CD4-positive, alpha-beta T cell treated with Interferon gamma for 1 hour (primary cell): ENCODE results near the gene ADCY6.

Source experiments
- DNase-seq: peaks from one replicate; pipeline ENCODE4 v3.0.0-alpha.2; 2020

ADCY6 gene

DNA sequence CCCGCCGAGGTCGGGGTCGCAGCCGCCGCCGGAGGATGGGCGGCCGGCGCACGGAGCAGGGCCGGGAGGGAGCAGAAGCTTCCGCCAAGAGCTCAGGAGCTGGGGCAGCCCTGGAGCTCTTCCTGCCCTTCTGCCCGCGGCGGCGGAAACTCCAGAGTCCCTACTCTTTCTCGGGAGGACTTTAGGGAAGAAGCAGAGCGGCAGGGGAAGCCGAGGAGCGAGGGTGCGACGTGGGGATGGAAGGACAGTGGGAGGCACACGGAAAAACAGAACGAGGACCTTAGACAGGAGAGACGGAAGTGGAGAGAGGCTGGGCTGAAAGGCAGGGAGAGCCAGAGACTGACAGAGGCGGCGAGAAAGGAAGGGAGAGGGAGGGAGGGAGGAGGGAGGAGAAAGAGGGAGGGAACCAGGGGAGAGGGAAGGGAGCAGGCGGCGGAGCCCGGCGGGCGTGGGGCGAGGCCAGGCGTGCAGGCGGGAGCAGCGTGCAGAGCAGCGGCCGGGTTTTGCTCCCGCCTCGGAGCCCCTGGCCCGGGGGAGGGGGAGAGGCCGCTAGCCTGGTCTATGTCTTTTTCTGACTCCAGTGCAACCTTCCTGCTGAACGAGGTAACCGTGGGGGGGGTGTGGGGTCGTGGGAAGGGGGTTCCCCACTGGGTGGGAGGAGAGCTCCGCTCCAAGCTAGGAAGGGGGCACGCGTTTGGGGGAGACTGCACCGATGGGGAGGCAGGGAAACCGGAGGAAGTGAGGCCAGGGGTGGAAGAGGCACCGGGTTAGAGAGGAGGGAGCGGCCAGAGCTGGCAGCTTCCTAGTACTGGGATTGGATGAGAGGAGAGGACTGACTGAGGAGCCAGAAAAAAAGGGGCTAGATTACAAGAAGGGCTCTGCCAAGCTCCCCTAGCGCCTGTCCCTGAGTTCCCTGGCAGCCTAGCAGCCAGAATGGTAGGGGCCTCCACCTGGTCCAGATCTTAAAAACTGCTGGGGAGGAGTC, 26.5 kb upstream of the ADCY6 start:
- no peak for DNase-seq

DNA sequence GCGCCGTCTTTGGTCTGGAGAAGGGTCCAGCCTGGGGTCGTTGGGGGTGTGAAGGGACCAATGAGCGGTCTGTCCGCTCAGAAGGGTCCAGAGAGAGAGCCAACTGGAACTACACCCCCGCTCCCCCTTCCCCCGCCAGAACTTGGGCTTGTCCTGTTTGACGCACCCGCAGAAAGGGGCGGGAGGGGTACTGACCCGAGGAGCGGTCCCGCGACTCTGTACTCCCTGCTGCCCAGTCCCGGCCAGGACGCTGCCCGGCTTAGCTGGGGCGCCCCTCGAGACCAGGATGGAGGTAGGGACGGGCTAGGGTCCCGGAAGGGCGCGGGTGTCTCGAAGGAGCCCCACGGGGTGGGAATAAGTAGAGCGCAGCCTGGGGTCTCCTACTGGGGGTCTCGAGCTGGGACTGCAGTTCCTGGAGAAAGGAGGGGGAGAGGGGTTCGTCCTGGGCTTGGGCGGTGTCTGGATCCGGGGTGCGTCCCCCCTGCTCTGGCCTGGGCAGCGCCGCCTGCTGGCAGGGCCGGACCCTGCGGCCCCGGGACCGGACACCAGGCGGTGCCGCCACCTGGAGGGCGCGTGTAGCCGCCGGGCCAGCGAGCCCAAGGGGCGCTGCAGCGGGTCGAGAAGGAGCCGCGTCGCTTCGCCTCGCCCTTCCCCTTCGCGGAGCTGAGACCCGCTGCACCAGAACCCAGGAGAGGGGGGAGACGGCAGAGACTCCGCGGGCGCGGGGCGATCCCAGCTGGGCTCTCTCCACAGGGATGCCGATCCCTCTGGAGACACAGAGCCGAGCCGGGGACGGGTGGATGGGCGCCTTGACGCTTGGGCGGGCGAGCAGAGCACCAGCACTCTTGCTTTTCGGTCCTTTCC, 25.6 kb upstream of the ADCY6 start:
- DNase-seq = peak; percentile 75

DNA sequence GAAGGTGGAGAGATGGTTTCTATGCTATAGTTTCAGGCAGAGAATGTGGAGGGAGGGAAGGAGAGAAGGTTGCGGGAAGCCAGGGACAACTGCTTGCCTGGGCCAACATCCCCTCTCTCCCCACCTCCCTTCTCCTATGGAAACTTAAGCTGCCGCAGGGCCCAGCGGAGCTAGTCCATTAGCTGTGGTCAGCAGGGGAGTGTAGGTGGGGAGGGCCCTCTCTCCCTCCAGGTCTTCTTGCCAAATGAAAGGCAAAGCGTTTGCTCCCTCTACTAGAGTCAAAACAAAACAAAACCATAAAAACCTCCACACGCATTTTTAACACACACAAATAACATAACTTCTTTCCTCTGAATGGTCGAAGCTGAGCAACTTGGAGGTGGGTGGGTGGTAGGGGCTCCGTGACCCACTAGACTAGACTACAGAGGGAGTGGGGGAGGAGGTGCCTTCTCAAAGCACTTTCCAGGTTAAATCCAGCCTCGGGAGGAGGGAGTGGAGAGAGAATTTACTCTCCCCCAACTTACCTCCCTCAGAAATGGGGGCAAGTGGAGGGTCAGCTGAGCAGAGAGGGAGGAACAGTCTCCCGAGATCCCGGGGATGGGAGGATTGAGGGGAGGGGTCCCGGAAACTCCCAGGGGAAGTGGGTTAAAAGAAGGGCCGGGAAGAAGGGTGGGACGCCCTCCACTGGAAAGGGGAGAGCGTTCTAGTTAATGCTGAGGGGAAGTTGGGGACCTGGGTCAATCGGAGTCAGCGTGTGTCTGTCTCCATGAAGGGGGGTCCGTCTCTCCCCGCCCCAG, 24.8 kb upstream of the ADCY6 start:
- DNase-seq = no peak

DNA sequence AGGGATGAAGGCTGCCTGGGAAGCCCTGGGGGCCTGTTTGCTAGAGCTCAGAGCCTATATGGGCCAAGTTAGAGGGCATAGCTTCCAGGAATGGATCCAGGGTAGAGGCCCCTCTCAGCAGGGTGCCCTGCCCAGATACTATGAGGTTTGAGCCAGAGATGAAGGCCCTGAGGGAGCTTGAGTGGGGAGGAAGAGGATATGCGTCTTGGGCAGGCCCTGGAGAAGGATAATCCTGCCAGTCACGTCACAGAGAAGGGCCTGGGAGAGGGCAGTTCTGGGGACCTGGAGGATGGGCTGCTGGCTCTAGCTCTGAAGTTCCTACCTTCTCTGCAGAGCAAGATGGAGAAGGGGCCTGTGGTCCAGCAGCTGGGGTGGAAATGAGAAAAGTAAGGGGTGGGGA, 23.5 kb upstream of the ADCY6 start:
- DNase-seq = no peak

DNA sequence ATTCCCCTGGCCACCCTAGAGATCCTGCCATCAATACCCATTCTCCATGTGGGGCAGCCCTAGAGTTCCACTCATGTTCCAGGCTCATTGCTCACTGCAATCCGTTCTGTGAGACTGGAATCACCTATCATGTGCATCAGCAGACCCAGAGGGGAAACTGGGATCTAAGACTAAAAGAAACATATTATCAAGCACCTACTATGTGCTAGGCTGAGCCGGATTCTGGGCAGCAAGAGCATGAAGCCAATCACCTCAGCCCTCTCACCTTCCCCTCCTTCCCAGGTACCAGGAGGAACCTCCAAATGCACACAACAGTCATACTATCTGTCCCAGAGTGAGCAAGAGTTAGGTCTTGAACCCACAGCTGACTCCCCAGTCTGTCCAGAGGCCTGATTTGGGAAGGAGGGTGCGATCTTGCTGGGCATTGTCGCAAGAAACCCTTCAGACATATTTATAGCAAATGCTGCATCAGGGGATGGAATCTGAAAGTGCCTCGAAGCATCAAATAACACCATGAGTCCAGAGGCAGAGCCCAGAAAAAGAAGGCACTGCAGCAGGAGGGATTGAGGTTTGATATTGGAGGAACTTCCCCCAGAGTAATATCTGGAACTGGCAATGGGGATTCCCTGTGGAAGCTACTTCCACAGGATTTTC, 22.7 kb upstream of the ADCY6 start:
- no peak for DNase-seq

DNA sequence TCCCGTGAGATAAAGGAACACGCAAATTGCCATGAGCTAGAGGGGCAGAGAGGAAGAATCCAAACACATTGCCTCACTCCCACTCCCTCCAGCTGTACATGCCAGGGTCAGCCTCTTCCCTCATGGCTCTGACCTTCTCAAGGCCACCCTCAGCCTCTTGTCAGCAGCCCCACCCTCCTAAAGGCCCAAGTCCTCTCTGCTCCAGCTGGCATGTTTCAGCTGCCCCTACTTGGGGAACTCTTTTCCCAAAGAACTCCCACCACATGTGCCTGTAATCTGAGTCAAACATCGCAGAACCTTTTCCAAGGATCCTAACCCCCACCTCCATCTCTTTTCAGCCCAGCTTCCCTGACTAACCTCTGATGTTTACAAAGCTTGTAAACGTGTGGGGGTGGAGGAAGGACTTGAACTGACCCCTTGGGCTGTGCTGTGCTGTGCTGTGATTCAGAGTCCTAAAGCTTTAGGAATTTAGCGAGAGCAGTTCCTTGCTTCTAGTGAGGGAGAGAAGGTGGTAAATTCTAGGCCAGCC, 22.1 kb upstream of the ADCY6 start:
- DNase-seq = no peak

DNA sequence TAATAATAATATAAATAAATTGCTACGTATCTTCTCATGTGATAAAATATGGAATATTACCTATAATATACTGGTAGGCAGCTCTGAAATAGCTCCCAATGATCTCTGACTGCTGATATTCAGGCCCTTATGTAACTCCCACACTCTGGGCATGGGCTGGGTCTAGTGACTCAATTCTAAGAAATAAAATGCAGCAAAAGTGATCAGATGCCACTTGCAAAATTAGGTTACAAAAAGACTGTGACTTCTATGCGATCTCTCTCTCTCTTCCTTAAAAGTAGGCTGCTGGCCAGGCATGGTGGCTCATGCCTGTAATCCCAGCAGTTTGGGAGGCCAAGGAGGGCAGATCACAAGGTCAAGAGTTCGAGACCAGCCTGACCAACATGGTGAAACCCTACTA, 19.1 kb upstream of the ADCY6 start:
- DNase-seq = no peak

DNA sequence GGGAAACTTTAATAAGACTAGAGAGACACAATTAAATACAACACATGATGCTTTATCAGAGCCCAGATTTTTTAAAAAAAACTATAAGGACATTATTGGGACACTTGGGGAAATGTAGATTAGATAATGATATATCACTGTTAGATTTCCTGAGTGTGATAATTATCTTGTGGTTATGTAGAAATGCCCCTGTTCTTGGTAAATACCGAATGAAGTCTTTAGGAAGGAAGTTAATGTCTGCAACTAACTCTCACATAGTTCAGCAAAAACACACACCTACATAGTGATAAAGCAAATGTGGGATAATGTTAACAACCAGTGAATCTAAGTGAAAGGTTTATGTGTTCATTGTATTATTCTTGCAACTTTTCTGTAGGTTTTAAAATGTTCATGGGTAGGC, 14.8 kb upstream of the ADCY6 start:
- DNase-seq = no peak

DNA sequence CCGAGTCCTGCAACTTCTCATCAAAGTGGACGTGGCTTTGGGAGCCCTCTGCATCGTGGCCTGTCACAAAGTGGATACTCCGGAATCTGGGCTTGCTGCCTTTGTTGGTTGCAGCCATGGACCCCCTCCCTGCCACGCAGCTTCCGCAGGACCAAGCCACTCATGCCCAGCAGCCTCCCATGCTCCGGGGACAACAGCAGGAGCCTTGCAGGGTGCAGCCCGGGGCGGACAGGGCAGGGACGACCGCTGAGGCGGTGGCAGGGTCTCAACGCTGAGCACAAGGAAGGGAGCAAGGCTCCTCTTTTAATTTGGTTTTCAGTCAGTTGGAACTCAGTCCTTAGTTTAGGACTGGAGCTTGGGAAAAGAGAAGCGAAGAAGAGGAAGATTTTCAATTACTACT, 12.1 kb upstream of the ADCY6 start:
- DNase-seq = no peak

DNA sequence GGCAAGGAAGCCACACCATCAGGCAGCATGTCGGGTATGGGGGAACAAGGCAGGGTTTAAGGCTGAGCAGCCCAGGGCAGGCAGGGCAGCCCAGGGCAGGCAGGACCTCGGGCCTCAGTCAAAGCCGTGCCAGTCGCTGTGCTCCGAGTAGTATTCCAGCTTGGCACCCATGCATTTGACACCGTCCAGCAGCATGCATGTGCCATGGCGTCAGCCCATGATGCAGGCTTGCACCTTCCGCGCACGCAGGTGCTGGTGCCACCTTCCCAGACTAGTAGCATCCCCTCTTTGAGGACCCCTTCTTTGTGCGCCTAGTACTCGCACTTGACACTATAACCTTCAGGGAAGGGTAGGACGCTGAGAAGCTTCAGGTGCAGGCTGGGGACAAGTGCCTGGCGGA, 11.6 kb upstream of the ADCY6 start:
- DNase-seq = no peak

DNA sequence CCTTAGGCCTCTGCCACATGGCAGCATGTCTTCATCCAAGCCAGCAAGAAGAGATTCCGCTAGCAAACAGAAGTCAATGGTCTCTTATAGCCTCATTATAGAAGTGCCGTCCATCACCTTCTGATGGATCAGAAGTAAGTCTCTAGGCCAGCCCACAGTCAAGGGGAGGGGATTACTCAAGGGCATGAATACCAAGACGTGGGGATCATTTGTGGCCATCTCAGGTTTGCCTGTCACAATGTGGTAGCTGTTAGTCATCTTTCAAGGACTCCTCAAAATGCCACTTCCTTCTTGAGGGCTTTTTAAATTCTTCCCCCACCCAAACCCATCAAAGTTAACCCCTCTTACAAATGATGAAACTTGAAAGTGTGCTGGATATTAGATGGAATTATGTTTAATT, 8.1 kb upstream of the ADCY6 start:
- no peak for DNase-seq

DNA sequence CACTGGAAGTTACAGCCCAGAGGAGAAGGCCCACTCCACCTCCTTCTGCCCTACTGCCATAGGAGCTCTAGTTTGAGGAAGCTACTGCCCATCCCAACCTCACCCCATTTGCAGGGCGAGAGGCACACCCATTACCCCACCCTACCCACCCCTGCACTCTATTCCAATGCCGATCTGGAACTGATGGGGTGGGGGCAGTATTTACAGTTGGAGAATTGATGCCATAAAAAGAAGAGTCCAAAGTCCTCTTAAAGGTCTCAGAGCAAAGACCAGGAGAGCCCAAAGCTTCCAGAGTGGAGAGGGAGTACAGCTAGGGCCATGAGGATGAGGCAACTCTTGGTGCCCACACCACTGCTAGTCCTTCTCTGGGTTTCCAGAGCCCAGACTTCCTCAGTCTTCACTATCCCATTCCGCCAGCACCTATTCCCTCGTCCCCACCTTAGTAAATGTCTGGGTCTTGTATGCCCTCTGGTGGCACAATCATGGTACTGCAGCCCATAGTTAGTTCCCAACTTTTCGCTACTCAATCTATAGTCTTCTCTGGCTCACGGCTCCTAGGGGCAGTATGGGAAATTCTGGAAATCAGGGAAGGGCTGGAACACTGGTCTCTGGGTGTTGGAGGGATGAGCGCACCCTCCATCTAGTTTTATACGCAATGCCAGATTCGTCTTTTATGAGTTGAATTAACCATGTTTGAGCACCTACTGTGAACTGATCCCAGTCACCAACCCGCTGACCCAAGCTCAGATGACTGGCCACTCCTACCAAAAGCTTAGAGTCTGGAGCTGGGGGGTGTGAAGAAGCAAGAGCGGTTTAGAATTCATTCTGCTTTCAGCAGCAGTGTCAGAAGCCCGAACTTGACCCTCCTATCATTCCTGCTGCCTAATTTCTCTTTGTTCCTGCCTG, 6.9 kb upstream of the ADCY6 start:
- peak; percentile 21 for DNase-seq

DNA sequence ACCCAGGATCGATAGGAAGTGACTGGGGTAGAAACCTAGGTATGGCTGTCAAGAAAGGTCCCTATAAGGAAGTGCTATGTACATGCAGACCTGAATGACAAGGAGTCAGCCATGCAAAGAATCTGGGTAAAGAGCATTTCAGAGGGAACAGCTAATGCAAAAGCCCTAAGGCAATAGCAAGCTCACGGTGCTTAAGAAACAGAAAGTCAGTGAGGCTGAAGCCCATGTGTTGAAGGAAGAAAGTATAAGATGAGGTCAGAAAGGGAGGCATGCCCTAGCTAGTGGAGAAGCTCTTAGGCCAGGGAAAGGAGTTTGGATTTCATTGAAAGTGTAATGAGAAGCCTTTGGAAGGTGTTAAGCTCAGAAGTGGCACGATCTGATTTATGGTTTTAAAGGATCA, 6.0 kb upstream of the ADCY6 start:
- DNase-seq = no peak

DNA sequence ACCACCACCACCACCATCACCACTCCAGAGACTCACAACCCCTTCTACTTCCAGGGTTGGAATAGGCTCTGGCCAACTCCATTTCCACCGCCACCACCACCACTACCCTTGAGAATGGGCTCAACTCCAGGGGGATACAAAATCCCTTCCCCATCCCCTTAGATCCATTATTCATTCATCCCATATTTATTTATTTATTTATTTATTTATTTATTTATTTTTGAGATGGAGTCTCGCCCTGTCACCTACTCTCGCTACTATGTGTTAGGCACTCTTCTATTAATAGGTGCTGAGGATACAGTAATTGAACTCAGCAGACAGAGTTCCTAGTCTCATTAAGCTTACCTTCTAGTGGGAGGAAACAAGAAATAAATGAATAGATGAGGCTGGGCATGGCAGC, 4.8 kb upstream of the ADCY6 start:
- no peak for DNase-seq

DNA sequence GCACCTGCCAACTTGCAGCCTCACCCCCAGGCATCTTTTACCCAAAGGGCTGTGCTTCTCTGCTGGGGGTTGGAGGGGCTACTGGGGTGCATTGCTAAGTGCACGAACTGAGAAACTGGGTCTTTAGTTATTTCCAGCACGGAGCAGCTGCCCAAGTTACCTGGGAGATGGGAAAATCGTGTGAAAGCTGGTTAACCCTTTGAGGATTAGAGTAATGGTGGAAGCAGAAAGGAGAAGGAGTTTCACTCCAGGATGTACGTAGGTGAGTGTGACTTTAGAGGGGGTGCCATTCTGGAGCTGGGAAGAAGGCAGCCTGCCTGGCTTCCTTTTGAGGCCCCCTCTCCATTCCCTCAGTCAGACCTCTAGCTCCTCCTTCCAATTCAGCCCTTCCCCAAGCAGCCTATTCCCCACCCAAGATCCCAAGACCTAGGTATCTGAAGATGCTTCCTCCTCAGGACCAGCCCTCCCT, 1.0 kb upstream of the ADCY6 start:
- DNase-seq = no peak

DNA sequence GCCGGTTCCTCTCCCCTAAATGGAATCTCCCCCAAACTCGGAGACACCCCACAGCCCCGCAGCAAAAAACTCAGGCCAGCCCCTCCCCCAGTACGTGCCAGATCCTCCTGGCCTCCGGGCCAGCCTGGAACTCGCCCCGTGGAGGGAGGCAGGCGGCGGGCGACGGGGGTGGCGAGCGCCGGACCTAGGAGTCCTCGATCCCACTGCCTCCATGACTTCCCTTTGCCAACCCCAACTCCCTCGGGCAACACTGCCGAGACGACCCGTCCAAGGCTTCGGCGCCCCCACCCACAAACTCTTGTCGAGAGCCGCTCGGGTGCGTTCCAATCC, 400 bp downstream of the ADCY6 start:
- no peak for DNase-seq

DNA sequence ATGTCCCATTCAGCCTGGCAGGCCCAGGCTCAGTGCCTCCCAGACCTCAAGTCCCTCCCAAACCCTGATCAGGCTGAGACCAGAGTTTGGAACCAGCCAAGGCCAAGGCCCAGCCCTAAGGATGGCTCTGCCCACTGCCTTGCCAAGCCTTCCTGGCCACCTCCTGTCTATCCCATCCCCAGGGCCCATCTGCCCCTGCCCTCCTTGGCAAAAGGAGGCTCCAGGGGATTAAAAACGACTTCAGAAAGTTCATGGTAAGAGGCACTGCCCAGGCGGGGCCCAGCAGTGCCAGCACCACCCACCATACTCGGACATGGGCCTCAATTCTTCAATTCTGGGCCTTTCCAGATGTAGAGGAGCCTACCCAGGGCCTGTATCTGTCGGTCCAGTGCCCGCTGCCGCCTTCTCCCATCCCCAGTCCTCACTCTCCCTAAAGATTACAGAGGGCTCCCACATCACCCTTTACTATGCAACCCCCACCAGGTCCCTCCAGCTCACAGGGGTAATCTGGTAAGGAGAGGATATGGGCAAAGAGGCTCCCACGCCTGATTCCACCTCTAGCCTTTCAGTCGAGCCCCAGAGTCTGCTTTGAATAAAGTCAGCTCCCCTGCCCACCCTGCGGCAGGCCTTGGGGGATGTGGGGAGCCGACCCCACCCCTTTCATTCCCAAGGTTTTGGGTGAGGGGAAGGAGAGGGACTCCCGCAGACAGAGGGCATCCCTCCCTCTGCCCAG, 932 bp downstream of the ADCY6 start:
- no peak for DNase-seq

DNA sequence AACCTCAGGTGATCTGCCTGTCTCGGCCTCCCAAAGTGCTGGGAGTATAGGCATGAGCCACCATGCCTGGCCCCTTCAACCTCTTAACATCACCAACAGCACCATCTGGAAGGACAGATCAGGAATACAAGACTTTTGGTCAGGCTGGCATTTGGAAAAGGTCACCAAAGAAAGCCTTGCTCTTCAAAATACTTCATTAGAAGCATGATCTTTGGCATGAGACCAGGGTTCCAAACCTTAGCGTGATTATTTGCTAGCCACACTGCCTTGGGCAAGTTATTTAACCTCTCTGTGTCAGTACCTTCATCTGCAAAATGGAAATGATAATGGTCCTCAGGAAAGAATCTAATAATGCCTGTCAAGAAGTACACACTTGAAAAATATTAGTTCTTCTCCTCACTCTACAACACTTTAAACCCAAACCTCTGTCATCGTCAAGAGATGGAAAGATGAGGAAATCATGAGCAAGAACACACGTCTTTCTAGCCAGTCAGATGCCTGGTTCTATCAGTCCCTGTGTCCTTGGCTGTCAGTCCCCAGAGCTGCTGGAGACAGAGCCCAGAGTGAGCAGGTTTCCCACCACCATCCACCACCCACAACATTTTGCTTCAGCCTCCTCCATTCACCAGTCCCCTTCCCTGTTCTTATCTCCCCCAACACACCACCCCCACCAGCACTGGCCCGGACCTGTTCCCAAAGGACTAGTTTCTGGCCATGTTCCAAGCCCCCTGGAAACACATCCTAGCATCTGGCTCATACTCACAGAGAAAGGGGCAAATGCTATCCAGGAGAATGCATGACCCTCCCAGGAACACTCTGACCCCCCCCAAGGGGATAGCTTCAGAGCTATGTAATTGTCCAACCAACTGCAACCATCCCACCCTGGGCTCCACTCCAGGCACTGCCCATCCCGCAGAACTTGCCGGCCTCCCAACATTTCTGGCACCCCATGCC, 2.0 kb downstream of the ADCY6 start:
- DNase-seq = no peak

DNA sequence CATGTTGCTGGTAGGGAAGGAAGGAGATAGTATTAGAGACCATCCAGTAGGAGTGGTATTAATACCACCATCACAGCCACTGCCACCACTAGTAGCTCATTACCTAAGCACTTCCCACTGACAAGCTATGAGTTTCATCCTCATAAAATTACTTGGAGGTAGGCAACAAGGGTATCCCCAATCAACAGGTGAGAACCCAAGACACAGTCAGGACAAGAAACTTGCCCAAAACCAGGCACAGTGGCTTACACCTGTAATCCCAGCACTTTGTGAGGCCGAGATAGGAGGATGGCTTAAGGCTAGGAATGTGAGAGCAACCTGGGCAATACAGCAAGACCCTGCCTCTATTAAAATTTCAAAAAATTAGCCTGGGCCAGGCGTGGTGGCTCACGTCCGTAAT, 5.5 kb downstream of the ADCY6 start:
- DNase-seq = no peak
